GM18519 (cell line): ENCODE measurements around the gene EIPR1.
"Not testable (repeated sequence)": the region's sequence is repeated elsewhere in the genome, so short reads cannot be mapped to it uniquely, and the experiment has no call there.

Experiments
- ATAC-seq: cut with Tn5 transposase; IDR thresholded peaks from one replicate; pipeline ENCODE4 v1.9.1; 2021; ENCODE audit warnings: mild to moderate bottlenecking, moderate library complexity; ENCODE audit not compliant: unreplicated experiment, low FRiP score

Gene EIPR1

DNA sequence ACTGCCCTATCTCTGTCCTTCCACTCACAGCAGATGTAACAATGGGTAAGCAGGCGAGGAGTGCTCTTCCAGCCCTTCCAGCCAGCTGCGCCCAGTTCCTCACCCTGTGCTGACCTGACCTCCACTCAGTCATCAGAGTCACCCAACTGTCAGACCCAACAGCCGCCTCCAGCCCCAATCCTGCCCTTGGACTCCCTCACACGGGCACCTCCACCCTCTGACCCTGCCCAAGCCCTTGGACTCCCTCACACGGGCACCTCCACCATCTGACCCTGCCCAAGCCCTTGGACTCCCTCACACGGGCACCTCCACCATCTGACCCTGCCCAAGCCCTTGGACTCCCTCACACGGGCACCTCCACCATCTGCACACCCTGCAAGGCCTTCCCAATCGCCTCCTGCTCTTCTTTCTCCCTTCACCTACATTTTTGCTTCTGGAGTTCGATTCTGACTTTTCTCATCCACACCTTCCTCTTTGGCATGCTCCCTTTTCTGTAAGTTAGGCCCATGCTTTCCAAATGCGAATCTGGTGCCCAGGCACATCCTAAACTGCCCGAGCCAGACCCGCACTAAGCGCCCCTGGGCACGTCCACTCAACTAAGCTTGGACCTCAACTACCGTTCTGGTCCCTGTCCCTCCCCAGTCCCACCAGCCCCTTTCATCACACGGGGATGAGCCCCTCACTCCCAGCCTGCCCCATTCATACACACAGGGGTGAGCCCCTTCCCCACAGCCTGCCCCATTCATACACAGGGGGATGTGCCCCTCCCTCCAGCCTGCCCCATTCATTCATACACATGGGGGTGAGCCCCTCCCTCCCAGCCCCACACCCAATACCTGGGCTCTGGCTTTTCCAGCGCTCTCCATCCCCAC, 15.9 kb downstream of the EIPR1 start:
- no peak for ATAC-seq

DNA sequence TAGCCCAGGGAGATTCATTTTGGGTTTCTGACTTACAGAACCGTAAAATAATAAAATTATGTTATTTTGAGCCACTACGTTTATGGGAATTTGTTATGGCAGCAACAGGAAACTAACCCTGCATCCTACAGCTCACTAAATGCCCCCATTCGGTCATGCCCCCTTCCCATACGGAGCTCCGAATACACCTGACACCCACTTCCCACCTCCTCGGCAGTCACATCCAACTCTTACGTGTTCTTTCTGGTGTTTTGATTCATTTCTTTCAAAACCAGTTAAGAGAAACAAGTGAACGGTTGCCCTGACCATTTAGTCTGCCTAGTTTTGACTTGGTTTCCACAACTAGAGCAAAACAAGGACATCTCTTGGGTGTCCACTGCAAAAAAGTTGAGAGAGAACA, 19.7 kb downstream of the EIPR1 start:
- no peak for ATAC-seq

DNA sequence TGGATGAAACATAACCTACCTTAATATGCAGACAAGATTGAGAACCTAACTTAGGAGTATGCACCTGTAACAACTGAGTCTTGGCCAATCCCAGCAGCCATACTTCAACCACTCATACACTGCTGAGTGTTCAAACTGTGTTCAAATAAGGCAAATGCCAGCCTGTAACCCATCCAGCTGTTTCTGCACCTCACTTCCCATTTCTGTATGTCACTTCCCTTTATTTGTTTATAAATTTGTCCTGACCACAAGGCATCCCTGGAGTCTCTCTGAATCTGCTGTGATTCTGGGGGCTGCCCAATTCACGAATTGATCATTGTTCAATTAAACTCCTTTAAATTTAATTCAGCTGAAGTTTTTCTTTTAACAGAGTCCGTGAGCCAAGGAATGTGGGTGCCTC, 20.2 kb downstream of the EIPR1 start:
- ATAC-seq, result not testable (repeated sequence)

DNA sequence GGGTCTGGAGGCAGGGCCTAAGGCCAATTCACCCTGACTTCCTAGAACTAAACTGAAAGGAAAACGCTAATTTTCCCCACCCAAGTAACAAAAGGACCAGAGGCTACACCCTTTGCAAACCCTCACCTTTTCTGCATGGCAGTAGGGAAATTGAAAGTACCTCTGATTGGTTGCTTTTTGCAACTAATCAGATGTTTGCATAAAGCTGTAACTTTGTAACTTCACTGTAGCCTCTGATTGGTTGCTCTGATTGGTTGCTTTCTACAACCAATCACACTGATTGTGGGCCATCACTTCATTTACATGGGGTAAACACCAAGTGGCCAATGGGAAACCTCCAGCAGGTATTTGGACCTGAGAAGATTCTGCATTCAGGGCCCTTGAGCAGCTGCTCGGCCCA, 20.8 kb downstream of the EIPR1 start:
- ATAC-seq, result no peak

DNA sequence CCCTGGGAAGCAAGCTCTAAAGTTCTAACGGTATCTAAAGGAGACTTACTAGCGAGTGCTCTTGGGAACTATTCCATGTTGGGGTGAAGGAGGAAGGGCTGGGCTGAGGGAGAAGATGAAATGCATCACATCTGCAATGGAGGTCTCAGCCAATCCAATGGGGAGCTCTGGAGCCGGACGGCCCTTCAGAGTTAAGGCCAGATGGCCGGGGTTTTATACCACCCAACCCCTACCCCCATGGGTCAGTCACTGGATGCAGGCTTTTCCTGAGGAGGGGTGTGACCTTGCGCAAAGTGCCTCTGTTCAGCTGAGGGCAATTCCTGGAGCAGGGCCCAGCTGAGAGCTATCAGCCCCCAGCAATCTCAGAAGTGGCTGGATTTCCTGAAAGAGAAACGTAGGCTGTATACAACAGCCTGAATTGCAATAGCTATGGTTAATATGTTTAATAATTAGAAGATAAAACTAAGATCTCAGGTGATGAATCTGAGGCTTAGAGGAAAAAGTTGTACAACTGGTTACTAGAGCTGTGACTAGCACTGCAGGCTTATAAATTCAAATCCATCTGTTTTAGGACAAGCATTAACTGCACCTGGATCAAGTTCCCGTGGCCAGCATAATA, 21.6 kb downstream of the EIPR1 start:
- no peak for ATAC-seq

DNA sequence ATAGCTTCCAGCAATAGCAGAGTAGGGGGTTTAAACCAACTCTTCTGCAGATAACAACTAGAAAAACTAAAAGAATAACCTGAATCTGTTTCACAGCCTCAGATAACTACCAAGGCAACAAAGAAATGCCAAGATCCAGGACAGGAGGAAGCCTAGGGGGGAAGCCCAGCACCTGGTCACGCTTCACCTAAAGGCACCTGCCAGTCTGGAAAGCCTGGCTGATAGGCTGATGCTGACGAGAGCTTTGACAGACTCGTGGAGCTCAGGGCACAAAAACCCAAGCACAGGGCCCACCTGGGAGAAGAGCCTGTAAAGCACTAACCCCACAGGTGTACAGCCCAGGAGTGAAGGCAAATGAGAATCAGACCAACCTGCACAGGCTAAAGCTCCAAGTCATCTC, 22.6 kb downstream of the EIPR1 start:
- no peak for ATAC-seq

DNA sequence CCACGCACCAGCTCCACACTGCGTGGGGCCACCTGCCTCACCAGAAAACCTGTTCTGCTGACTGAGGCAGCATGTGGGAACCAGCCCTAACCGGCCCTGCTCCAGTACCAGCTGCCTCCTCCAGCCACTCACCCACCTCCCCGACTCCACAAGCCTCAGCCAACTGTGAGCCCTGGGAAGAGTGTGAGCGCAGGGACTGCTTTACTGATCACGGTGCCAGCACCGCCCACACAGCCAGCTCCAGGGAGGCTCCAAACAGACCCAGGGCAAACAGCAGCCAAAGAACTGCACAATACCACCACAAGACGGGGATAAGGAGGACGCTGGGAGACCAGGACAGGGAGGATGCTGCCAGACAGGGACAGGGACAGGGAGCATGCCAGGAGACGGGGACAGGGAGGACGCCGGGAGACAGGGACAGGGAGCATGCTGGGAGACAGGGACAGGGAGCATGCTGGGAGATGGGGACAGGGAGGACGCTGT, 28.4 kb downstream of the EIPR1 start:
- ATAC-seq, result no peak

DNA sequence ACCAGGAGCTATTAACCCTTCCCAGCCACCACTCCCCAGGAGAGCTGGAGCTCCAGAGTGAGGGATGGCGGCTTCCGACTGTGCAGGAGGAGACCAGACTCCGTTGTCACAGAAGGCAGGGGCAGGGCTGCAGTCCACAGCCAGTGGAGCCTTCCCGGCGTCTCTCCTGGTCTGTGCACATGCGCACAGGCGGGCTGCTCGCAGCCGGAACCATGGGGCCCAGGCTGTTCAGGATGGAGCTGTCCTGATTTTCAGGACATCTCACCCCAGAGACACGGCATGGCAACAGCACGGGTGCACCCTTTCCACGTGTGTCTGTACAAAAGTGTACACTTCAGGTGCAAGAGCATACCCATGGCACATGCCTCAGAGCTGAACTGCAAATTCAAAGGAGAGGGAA, 28.9 kb downstream of the EIPR1 start:
- ATAC-seq, result no peak

DNA sequence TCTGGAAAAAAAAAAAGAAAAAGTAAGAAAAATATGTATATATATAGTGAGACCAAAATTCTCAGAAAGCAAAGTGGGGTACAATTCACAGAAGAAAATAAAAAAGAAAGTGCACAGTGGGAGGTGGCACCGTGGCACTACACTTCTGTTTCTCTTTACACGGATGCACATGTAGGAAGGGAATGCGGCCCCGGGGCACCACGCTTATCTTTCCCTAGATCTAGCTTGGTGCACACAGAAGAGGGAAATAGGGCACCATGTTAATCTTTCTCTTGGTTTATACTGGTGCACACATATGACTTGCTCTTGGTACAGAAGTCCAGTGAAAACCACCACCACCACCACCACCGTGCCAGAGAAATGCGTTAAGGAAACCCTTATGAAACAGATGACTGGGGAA, 32.0 kb downstream of the EIPR1 start:
- ATAC-seq, result no peak

DNA sequence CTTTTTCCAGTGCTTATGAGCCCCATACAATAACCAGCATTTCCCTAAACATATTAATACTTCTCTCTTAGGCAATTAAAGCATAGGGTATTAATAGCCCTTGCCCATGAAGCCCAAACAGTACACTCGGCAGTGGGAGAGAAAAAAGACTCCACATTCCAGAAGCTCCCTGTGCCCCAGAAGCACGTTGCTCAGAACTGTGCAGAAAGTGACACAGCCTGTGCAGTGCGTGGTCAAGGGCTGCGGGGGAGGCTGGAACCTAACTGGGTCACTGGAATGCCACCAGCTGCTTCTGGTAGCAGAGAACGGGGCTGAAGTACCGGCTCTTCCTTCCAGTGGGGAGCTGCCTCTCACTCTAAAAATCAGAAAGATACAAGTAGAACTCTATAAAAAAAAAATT, 32.7 kb downstream of the EIPR1 start:
- no peak for ATAC-seq

DNA sequence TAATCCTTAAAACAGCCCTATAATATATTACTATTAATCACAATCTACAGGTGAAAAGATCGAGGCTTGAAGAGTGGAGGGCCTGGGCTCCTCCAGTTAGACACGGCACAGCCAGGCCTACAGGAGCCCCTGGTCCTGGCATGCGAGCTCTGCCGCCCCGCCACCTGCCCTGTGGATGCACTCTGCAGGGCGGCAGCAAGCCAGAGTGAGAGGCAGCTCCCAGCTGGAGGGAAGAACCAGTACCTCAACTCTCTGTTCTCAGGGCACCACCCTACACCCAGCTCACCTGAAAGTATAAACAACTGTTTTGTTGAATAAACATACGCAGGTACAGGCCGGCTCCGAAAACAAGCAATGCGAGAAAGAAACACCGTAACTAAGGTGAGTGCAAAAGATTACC, 34.6 kb downstream of the EIPR1 start:
- no peak for ATAC-seq

DNA sequence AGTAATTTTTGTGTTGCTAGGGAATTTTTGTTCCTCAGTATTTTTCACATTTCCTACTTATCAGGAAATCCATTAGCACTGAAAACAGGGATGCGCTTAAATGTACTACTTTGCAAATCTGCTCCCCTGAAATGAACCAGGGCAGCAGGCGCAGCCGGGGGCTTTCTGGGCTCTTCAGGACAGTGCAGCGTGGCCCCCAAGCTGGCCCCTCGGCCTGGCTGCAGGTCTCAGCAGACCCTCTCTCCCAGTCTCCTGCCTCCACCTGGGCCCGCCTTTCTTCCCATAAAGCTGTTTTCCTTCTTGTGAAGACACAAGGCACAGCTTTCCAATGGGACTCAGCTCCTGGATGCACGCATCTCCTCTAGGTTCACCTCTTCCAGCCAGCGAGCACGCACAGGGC, 35.3 kb downstream of the EIPR1 start:
- ATAC-seq, result no peak

DNA sequence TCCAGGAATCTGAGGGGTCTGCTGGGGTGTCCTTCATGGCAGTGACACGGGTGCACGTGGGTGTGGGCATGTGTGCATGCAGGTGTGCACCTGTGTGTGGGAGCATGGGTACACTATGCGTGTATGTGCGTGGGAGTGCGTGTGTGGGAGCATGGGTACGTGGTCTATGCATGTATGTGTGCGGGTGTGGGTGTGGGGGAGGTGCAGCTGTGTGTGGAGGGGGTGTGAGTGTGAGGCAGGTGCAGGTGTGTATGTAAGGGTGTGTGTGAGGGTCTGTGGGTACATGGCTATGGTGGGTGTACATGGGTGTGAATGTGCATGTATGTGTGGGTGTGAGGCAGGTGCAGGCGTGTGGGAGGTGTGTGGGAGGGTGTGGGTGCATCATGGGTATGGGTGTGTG, 36.3 kb downstream of the EIPR1 start:
- no peak for ATAC-seq

DNA sequence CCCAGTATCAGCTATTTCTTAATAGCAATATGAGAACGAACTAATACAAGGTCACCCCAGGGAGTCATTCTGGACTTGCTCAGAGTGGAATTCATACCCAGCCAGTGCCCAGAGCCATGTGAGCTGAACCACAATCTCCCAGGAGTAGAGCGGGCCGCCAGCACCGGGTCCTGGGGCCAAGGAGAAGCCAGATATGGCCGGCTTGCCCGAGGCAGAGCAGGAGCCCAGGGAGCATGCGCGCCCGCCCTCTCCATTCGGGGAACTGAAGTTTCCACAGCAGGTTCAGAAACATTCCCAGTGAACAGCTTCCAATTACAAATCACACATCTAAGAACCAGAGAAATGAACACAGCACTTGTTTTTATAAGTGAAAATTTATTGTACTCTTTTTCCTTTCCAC, 37.5 kb downstream of the EIPR1 start:
- ATAC-seq, result no peak

DNA sequence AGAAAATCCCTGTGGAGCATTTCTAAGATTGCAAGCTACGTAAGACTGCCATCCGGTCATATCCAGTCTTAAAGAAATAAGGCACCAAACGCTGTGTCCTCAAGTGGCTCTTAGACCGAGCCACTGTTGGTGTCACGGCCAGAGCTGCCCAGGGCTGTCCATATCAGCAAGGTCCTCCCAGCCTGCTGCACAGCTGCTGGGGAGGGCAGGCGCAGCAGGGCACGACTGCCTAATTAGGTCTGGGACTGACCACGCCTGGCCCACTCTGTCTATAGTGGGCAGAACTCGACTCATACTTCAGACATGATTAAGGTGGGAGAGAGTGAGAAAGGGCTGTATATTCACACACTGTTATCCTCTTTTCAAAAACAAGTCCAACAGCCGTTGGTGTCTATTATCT, 39.3 kb downstream of the EIPR1 start:
- no peak for ATAC-seq

DNA sequence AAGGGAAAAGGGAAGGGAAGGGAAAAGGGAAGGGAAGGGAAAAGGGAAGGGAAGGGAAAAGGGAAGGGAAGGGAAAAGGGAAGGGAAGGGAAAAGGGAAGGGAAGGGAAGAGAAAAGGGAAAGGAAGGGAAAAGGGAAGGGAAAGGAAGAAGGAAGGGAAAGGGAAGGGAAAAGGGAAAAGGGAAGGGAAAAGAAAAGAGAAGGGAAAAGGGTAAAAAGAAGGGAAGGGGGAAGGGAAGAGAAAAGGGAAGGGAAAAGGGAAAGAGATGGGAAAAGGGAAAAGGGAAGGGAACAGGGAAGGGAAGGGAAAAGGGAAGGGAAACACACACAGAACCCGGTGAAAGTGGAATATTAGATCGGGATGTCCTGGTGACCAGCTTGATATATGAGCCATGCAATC, 40.8 kb downstream of the EIPR1 start:
- no peak for ATAC-seq

DNA sequence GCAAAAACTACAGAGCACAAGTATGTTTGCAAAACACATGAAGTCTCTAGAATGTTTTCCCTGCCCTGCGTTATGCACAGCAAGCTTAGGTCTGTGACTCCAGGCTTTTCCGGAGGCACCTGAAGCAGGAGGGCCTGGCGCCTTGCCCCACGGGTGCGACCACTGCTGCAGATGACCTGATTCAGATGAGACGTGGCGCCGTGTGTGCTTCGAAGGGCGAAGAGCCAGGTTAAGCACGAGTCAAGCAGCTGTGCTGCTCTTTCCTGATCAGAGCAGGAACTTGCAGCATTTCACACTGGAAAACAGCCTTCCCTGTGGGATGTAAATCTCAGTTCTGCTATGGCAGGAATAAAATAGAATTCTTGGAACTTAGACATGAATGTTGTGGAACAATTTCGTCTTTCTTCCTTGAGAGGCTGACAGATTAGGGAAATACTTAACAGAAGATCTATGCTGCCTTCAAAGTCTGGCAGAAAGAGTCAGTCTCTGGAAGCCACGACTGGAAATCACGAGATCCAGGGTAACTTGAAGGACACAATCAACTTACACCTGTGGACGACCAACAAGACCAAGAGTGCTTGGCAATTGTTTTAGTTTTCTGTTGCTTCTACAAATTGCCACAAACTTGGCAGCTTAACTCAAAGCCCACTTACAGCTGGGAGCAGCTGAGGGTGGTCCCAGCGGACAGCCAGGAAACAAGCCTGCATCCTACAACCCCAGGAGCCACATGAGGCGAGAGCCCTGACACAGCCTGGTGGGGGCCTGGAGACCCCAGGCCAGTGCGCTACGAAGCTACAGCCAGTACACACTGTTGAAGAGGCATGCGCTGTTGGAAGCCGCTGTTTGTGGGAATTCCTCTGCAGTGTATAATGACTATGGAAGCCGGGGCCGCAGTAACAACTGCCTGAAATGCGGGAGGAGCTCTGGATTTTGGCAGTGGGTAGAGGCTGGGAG, 42.9 kb downstream of the EIPR1 start:
- no peak for ATAC-seq

DNA sequence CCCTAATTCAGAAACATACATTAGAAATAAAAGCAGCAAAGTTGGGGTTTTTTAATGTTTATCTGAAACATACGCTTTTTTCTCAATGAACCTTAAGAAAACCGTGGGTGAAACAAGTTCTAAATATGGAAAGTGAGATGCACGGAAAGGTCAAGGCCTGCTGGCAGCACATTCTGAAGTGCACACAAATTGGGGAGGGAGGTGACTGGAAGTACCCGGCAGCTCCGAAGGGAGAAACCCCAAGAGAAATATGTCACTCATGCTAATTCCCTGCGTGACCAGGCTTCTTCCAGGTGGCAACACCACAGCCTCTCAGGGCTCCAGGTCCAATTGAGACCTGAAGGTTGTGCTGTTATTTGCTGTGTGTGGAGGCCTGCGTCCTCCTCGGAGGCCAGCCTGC, 45.5 kb downstream of the EIPR1 start:
- no peak for ATAC-seq

DNA sequence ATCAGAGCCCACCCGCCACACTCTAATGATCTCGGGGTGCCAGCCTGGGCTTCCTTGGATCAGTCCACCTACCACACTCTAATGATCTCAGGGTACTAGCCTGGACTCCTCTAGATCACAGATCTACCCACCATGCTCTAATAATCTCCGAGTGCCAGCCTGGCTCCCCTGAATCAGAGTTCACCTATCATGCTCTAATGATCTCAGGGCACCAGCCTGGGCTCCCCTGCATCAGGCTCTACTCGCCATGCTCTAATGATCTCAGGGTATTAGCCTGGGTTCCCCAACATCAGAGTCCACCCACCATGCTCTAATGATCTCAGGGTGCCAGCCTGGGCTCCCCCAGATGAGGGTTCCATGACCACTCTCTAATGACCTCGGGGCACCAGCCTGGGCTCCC, 48.1 kb downstream of the EIPR1 start:
- ATAC-seq, result no peak

DNA sequence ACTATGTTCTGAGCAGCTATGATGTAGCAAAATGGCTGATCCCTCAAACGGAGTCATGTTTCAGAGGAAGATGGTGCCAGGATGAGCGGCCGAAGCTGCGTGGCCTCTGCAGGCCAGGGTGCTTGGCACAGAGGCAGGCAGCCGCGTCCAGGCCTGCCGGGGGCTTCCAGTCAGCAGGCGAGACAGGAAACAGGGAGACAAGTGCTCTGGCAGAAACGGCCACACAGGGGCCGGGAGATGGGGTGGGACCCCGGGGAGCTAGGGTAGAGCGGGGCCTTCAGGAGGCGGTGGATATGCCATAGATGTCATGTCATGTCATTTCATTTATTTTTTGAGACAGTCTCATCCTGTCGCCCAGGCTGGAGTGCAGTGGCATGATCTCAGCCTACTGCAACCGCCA, 50.7 kb downstream of the EIPR1 start:
- no peak for ATAC-seq

DNA sequence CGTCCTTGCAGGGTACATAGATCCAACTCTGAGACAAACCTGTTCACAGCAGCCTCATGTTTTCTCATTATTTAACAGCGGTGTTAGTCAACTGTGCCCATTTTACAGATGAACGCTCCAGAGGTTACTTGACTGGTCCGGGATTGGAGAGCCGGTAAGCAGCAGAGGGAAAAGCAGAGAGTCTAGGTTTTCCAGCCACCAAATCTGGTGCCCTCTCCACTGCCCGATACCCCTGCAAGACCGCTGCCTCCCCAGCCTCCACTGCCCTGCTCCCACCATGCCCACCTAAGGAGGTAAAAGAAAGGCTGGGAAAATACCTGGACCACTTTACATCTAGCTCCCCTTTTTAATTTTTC, 51.5 kb downstream of the EIPR1 start:
- no peak for ATAC-seq
